ENCODE results near the gene EPHB3.
A peak's percentile ranks its signal among the peaks of the same experiment; 100 is the strongest.

EPHB3 gene

GRCh38 chr3:184584464-184584891, 22.9 kb downstream of the EPHB3 start:
- no peak overlapping the region for H2AFZ ChIP-seq (ENCODE audit: low read depth, low read length)
- H3K4me3 ChIP-seq (ENCODE audit: insufficient read depth in 1 of 2, low read depth in 1 of 2, low read length in 2 of 2): no peak overlapping the region
- H3K4me1 ChIP-seq (ENCODE audit: control insufficient read depth, insufficient read depth, low read depth, low read length): peaks cover 21% of the 10 kb centered on the region
- peak overlapping the region; percentile 57 for H3K9ac ChIP-seq (ENCODE audit: low read length)
- H2BK12ac ChIP-seq (ENCODE audit: low read length in 2 of 2): peak overlapping the region; percentile 4 to 29
- peak overlapping the region; percentile 44 for H4K91ac ChIP-seq (ENCODE audit: low read length)
- no peak overlapping the region for H3K27ac ChIP-seq (ENCODE audit: low read length, poor library complexity, severe bottlenecking)
- H3K14ac ChIP-seq (ENCODE audit: low read length in 2 of 2): no peak overlapping the region
- H3K27me3 ChIP-seq (ENCODE audit: control insufficient read depth in 1 of 2, insufficient read depth in 1 of 2, low read length in 2 of 2): peaks cover 9 to 23% of the 10 kb centered on the region in 2 experiments
- H2BK15ac ChIP-seq (ENCODE audit: low read depth, poor library complexity, severe bottlenecking): no peak overlapping the region
- peak overlapping the region; percentile 97 for H4K8ac ChIP-seq (ENCODE audit: low read length)
- H2BK120ac ChIP-seq (ENCODE audit: low read depth, low read length): peak overlapping the region; percentile 1
- no peak overlapping the region for H2AK5ac ChIP-seq (ENCODE audit: low read length, severe bottlenecking)
- no peaks in the 10 kb centered on the region for H3K9me3 ChIP-seq (ENCODE audit: control insufficient read depth, low read length)
- H2BK5ac ChIP-seq (ENCODE audit: low read depth, low read length, poor library complexity, severe bottlenecking): no peak overlapping the region
- no peak overlapping the region for H3K4me2 ChIP-seq (ENCODE audit: low read length, poor library complexity, severe bottlenecking)
- H3K79me1 ChIP-seq (replicated peaks; ENCODE audit: low read length, poor library complexity, severe bottlenecking): no peaks in the 10 kb centered on the region
- WGBS: 29% methylated on average over 7 of the region's 11 CpGs
- peaks cover 6 to 15% of the 10 kb centered on the region in 2 experiments for H3K36me3 ChIP-seq (ENCODE audit: control insufficient read depth in 1 of 2, insufficient read depth in 2 of 2, low read depth in 1 of 2, low read length in 2 of 2)
- peak; percentile 30 for DNase-seq
- no peak overlapping the region for H3K23ac ChIP-seq (ENCODE audit: low read length in 2 of 2)
- peak overlapping the region; percentile 3 to 63 for H3K18ac ChIP-seq (ENCODE audit: low read depth in 1 of 2, low read length in 2 of 2)
- H3K4ac ChIP-seq (ENCODE audit: low read depth in 1 of 2, low read length in 2 of 2): peak overlapping the region in 1 of 2 experiments; percentile 10

DNA sequence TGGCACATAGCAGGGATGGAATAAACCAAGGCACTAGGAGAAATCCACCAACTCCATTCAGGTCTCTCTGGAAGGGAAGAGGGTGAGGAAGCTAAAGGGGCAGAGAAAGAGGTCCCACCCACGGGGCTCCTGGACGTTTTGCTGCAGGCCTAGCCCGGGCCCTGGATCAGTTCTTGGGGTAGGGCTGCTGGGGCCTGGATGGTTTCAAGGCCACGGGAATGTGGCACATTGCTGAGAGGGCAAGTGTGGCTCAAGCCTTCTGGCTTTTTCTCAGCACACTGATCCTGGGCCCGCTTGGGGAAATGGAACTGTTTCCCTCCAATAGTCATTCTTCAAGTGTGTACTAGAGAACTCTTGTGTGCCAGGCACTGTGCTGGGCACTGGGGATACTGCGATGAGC, 24.0 kb downstream of the EPHB3 start:
- Histone ChIP-seq H2BK120ac (ENCODE audit: low read depth, low read length) (no peak overlapping the region), H2BK12ac (ENCODE audit: low read length in 2 of 2) (no peak overlapping the region), H3K36me3 (ENCODE audit: control insufficient read depth in 1 of 2, insufficient read depth in 2 of 2, low read depth in 1 of 2, low read length in 2 of 2) (peaks cover 0 to 7% of the 10 kb centered on the region in 2 experiments), H3K4me1 (ENCODE audit: control insufficient read depth, insufficient read depth, low read depth, low read length) (peaks cover 21% of the 10 kb centered on the region), H2BK15ac (ENCODE audit: low read depth, poor library complexity, severe bottlenecking) (no peak overlapping the region), H3K18ac (ENCODE audit: low read depth in 1 of 2, low read length in 2 of 2) (no peak overlapping the region), H4K91ac (ENCODE audit: low read length) (no peak overlapping the region), H2BK5ac (ENCODE audit: low read depth, low read length, poor library complexity, severe bottlenecking) (no peak overlapping the region), H2AFZ (ENCODE audit: low read depth, low read length) (no peak overlapping the region), H3K14ac (ENCODE audit: low read length in 2 of 2) (no peak overlapping the region), H3K79me1 (replicated peaks; ENCODE audit: low read length, poor library complexity, severe bottlenecking) (no peaks in the 10 kb centered on the region), H3K27ac (ENCODE audit: low read length, poor library complexity, severe bottlenecking) (no peak overlapping the region), H2AK5ac (ENCODE audit: low read length, severe bottlenecking) (no peak overlapping the region), H3K4me3 (ENCODE audit: insufficient read depth in 1 of 2, low read depth in 1 of 2, low read length in 2 of 2) (no peak overlapping the region), H3K9me3 (ENCODE audit: control insufficient read depth, low read length) (no peaks in the 10 kb centered on the region), H3K23ac (ENCODE audit: low read length in 2 of 2) (no peak overlapping the region), H3K9ac (ENCODE audit: low read length) (no peak overlapping the region), H3K4me2 (ENCODE audit: low read length, poor library complexity, severe bottlenecking) (no peak overlapping the region), H4K8ac (ENCODE audit: low read length) (no peak overlapping the region), H3K27me3 (ENCODE audit: control insufficient read depth in 1 of 2, insufficient read depth in 1 of 2, low read length in 2 of 2) (peaks cover 9 to 23% of the 10 kb centered on the region in 2 experiments), H3K4ac (ENCODE audit: low read depth in 1 of 2, low read length in 2 of 2) (no peak overlapping the region)
- no peak for DNase-seq
- WGBS: 72% methylated on average over 6 of the region's 6 CpGs

GRCh38 chr3:184586851-184587250, 25.3 kb downstream of the EPHB3 start:
- H2BK5ac ChIP-seq (ENCODE audit: low read depth, low read length, poor library complexity, severe bottlenecking): no peak overlapping the region
- no peak overlapping the region for H2BK15ac ChIP-seq (ENCODE audit: low read depth, poor library complexity, severe bottlenecking)
- no peak overlapping the region for H3K4me2 ChIP-seq (ENCODE audit: low read length, poor library complexity, severe bottlenecking)
- 69% methylated on average over 8 of the region's 8 CpGs for WGBS
- H2AK5ac ChIP-seq (ENCODE audit: low read length, severe bottlenecking): no peak overlapping the region
- H4K91ac ChIP-seq (ENCODE audit: low read length): no peak overlapping the region
- peaks cover 25% of the 10 kb centered on the region for H3K4me1 ChIP-seq (ENCODE audit: control insufficient read depth, insufficient read depth, low read depth, low read length)
- no peak overlapping the region for H3K27ac ChIP-seq (ENCODE audit: low read length, poor library complexity, severe bottlenecking)
- H3K79me1 ChIP-seq (replicated peaks; ENCODE audit: low read length, poor library complexity, severe bottlenecking): no peaks in the 10 kb centered on the region
- peaks cover 0 to 7% of the 10 kb centered on the region in 2 experiments for H3K36me3 ChIP-seq (ENCODE audit: control insufficient read depth in 1 of 2, insufficient read depth in 2 of 2, low read depth in 1 of 2, low read length in 2 of 2)
- H3K4me3 ChIP-seq (ENCODE audit: insufficient read depth in 1 of 2, low read depth in 1 of 2, low read length in 2 of 2): no peak overlapping the region
- no peak overlapping the region for H3K18ac ChIP-seq (ENCODE audit: low read depth in 1 of 2, low read length in 2 of 2)
- H4K8ac ChIP-seq (ENCODE audit: low read length): no peak overlapping the region
- H3K9me3 ChIP-seq (ENCODE audit: control insufficient read depth, low read length): no peaks in the 10 kb centered on the region
- no peak overlapping the region for H2BK12ac ChIP-seq (ENCODE audit: low read length in 2 of 2)
- no peak overlapping the region for H3K14ac ChIP-seq (ENCODE audit: low read length in 2 of 2)
- H3K9ac ChIP-seq (ENCODE audit: low read length): no peak overlapping the region
- H3K27me3 ChIP-seq (ENCODE audit: control insufficient read depth in 1 of 2, insufficient read depth in 1 of 2, low read length in 2 of 2): peaks cover 9 to 27% of the 10 kb centered on the region in 2 experiments
- no peak overlapping the region for H3K4ac ChIP-seq (ENCODE audit: low read depth in 1 of 2, low read length in 2 of 2)
- no peak for DNase-seq
- H2BK120ac ChIP-seq (ENCODE audit: low read depth, low read length): no peak overlapping the region
- H3K23ac ChIP-seq (ENCODE audit: low read length in 2 of 2): no peak overlapping the region
- H2AFZ ChIP-seq (ENCODE audit: low read depth, low read length): no peak overlapping the region

DNA sequence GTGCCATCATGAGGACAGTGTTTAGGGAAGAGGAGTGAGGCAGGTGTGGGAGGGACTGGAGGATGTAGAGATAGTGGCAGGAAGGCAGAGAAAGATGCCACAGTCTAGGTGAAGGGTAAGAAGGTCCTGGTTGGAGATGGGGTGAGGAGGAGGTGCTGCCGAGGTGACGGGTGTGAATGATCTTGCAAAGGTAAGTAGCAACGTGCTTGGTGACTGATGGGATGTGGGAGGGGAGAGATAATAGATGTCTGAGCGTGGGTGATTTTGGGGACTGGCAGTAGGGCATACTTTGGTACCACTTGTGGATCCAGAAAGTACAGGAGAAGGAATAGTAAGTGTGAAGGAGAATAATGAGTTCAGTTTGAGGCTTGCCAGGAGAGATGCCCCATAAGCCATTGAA, 27.2 kb downstream of the EPHB3 start:
- no peak for DNase-seq
- no peak overlapping the region for H3K18ac ChIP-seq (ENCODE audit: low read depth in 1 of 2, low read length in 2 of 2)
- no peak overlapping the region for H3K27ac ChIP-seq (ENCODE audit: low read length, poor library complexity, severe bottlenecking)
- H3K79me1 ChIP-seq (replicated peaks; ENCODE audit: low read length, poor library complexity, severe bottlenecking): no peaks in the 10 kb centered on the region
- H3K4me1 ChIP-seq (ENCODE audit: control insufficient read depth, insufficient read depth, low read depth, low read length): peaks cover 18% of the 10 kb centered on the region
- H3K23ac ChIP-seq (ENCODE audit: low read length in 2 of 2): no peak overlapping the region
- H4K91ac ChIP-seq (ENCODE audit: low read length): no peak overlapping the region
- no peak overlapping the region for H2BK15ac ChIP-seq (ENCODE audit: low read depth, poor library complexity, severe bottlenecking)
- H2BK5ac ChIP-seq (ENCODE audit: low read depth, low read length, poor library complexity, severe bottlenecking): no peak overlapping the region
- no peak overlapping the region for H3K4me2 ChIP-seq (ENCODE audit: low read length, poor library complexity, severe bottlenecking)
- H3K14ac ChIP-seq (ENCODE audit: low read length in 2 of 2): peak overlapping the region in 1 of 2 experiments; percentile 44
- no peak overlapping the region for H3K9ac ChIP-seq (ENCODE audit: low read length)
- H3K27me3 ChIP-seq (ENCODE audit: control insufficient read depth in 1 of 2, insufficient read depth in 1 of 2, low read length in 2 of 2): peaks cover 9 to 42% of the 10 kb centered on the region in 2 experiments
- H2BK12ac ChIP-seq (ENCODE audit: low read length in 2 of 2): no peak overlapping the region
- H3K36me3 ChIP-seq (ENCODE audit: control insufficient read depth in 1 of 2, insufficient read depth in 2 of 2, low read depth in 1 of 2, low read length in 2 of 2): peaks cover 0 to 7% of the 10 kb centered on the region in 2 experiments
- no peak overlapping the region for H3K4me3 ChIP-seq (ENCODE audit: insufficient read depth in 1 of 2, low read depth in 1 of 2, low read length in 2 of 2)
- whole genome bisulfite sequencing: 78% methylated on average over 4 of the region's 4 CpGs
- H3K4ac ChIP-seq (ENCODE audit: low read depth in 1 of 2, low read length in 2 of 2): no peak overlapping the region
- no peak overlapping the region for H4K8ac ChIP-seq (ENCODE audit: low read length)
- H2BK120ac ChIP-seq (ENCODE audit: low read depth, low read length): no peak overlapping the region
- H3K9me3 ChIP-seq (ENCODE audit: control insufficient read depth, low read length): no peaks in the 10 kb centered on the region
- no peak overlapping the region for H2AK5ac ChIP-seq (ENCODE audit: low read length, severe bottlenecking)
- H2AFZ ChIP-seq (ENCODE audit: low read depth, low read length): no peak overlapping the region
